Measurements from ENCODE around the gene SETBP1. TPM values are rescaled to one million over a fixed set of nuclear protein-coding genes. Genes with fewer than 3 reads are reported as not detected.

The SETBP1 gene
- total RNA-seq, 1 experiment from 2014 or later, result 3.4 TPM

GRCh38 chr18:44851856-44852621 is 171.4 kb downstream of the SETBP1 start:
- no peak overlapping the region for H3K4me3 ChIP-seq (ENCODE audit: low read length)
- no peaks in the 10 kb centered on the region for H4K20me1 ChIP-seq (ENCODE audit: insufficient read depth, low read depth, low read length)
- no peak for DNase-seq
- H3K4me2 ChIP-seq (ENCODE audit: low read depth, low read length, poor library complexity, severe bottlenecking), result no peak overlapping the region
- H3K36me3 ChIP-seq (ENCODE audit: insufficient read depth, low read length), result no peaks in the 10 kb centered on the region
- H3K79me2 ChIP-seq (ENCODE audit: low read length), result no peaks in the 10 kb centered on the region
- H3K4me1 ChIP-seq (ENCODE audit: low read length), result no peaks in the 10 kb centered on the region
- no peaks in the 10 kb centered on the region for H3K27me3 ChIP-seq (ENCODE audit: low read length)
- no peak overlapping the region for H3K27ac ChIP-seq (ENCODE audit: low read length)
- H3K9ac ChIP-seq (ENCODE audit: low read length), result no peak overlapping the region
- H3K9me2 ChIP-seq (replicated peaks; ENCODE audit: insufficient read depth, low read length), result no peaks in the 10 kb centered on the region
- H2AFZ ChIP-seq (ENCODE audit: low read length), result no peak overlapping the region
- H3K9me3 ChIP-seq (ENCODE audit: low read length), result no peaks in the 10 kb centered on the region

- Histone ChIP-seq H3K9me3 (ENCODE audit: low read length) (no peaks in the 10 kb centered on the region), H3K9me2 (replicated peaks; ENCODE audit: insufficient read depth, low read length) (no peaks in the 10 kb centered on the region), H4K20me1 (ENCODE audit: insufficient read depth, low read depth, low read length) (no peaks in the 10 kb centered on the region), H3K27ac (ENCODE audit: low read length) (no peak overlapping the region), H3K4me2 (ENCODE audit: low read depth, low read length, poor library complexity, severe bottlenecking) (no peak overlapping the region), H2AFZ (ENCODE audit: low read length) (no peak overlapping the region), H3K27me3 (ENCODE audit: low read length) (no peaks in the 10 kb centered on the region), H3K4me3 (ENCODE audit: low read length) (no peak overlapping the region), H3K79me2 (ENCODE audit: low read length) (no peaks in the 10 kb centered on the region), H3K9ac (ENCODE audit: low read length) (no peak overlapping the region), H3K36me3 (ENCODE audit: insufficient read depth, low read length) (no peaks in the 10 kb centered on the region), H3K4me1 (ENCODE audit: low read length) (no peaks in the 10 kb centered on the region)
- no peak for DNase-seq
These were observed 172.1 kb downstream of the SETBP1 start for GRCh38 chr18:44852818-44853217.

- Histone ChIP-seq H3K9ac (ENCODE audit: low read length) (no peak overlapping the region), H4K20me1 (ENCODE audit: insufficient read depth, low read depth, low read length) (no peaks in the 10 kb centered on the region), H3K9me3 (ENCODE audit: low read length) (no peaks in the 10 kb centered on the region), H3K27me3 (ENCODE audit: low read length) (no peaks in the 10 kb centered on the region), H3K4me1 (ENCODE audit: low read length) (no peaks in the 10 kb centered on the region), H3K27ac (ENCODE audit: low read length) (no peak overlapping the region), H3K4me2 (ENCODE audit: low read depth, low read length, poor library complexity, severe bottlenecking) (no peak overlapping the region), H3K79me2 (ENCODE audit: low read length) (no peaks in the 10 kb centered on the region), H3K9me2 (replicated peaks; ENCODE audit: insufficient read depth, low read length) (no peaks in the 10 kb centered on the region), H3K36me3 (ENCODE audit: insufficient read depth, low read length) (no peaks in the 10 kb centered on the region), H3K4me3 (ENCODE audit: low read length) (no peak overlapping the region), H2AFZ (ENCODE audit: low read length) (no peak overlapping the region)
- no peak for DNase-seq
These were observed 172.7 kb downstream of the SETBP1 start for GRCh38 chr18:44853430-44853829.

- Histone ChIP-seq H3K4me1 (ENCODE audit: low read length) (no peaks in the 10 kb centered on the region), H3K4me2 (ENCODE audit: low read depth, low read length, poor library complexity, severe bottlenecking) (no peak overlapping the region), H2AFZ (ENCODE audit: low read length) (no peak overlapping the region), H3K9me3 (ENCODE audit: low read length) (no peaks in the 10 kb centered on the region), H3K27ac (ENCODE audit: low read length) (no peak overlapping the region), H3K9me2 (replicated peaks; ENCODE audit: insufficient read depth, low read length) (no peaks in the 10 kb centered on the region), H4K20me1 (ENCODE audit: insufficient read depth, low read depth, low read length) (no peaks in the 10 kb centered on the region), H3K36me3 (ENCODE audit: insufficient read depth, low read length) (no peaks in the 10 kb centered on the region), H3K4me3 (ENCODE audit: low read length) (no peak overlapping the region), H3K79me2 (ENCODE audit: low read length) (no peaks in the 10 kb centered on the region), H3K27me3 (ENCODE audit: low read length) (no peaks in the 10 kb centered on the region), H3K9ac (ENCODE audit: low read length) (no peak overlapping the region)
- no peak for DNase-seq
These were observed 175.0 kb downstream of the SETBP1 start for GRCh38 chr18:44855681-44856080.

- no peak overlapping the region for H2AFZ ChIP-seq (ENCODE audit: low read length)
- H3K79me2 ChIP-seq (ENCODE audit: low read length), result no peaks in the 10 kb centered on the region
- DNase-seq, result no peak
- no peaks in the 10 kb centered on the region for H3K27me3 ChIP-seq (ENCODE audit: low read length)
- no peaks in the 10 kb centered on the region for H3K36me3 ChIP-seq (ENCODE audit: insufficient read depth, low read length)
- H3K4me2 ChIP-seq (ENCODE audit: low read depth, low read length, poor library complexity, severe bottlenecking), result no peak overlapping the region
- H3K9me2 ChIP-seq (replicated peaks; ENCODE audit: insufficient read depth, low read length), result no peaks in the 10 kb centered on the region
- H4K20me1 ChIP-seq (ENCODE audit: insufficient read depth, low read depth, low read length), result no peaks in the 10 kb centered on the region
- H3K9me3 ChIP-seq (ENCODE audit: low read length), result no peaks in the 10 kb centered on the region
- H3K4me3 ChIP-seq (ENCODE audit: low read length), result no peak overlapping the region
- no peak overlapping the region for H3K27ac ChIP-seq (ENCODE audit: low read length)
- H3K9ac ChIP-seq (ENCODE audit: low read length), result no peak overlapping the region
- no peaks in the 10 kb centered on the region for H3K4me1 ChIP-seq (ENCODE audit: low read length)
These were observed 175.5 kb downstream of the SETBP1 start for GRCh38 chr18:44856157-44856556.

GRCh38 chr18:44857081-44857480 is 176.4 kb downstream of the SETBP1 start:
- Histone ChIP-seq H3K9ac (ENCODE audit: low read length) (no peak overlapping the region), H3K4me2 (ENCODE audit: low read depth, low read length, poor library complexity, severe bottlenecking) (no peak overlapping the region), H4K20me1 (ENCODE audit: insufficient read depth, low read depth, low read length) (no peaks in the 10 kb centered on the region), H2AFZ (ENCODE audit: low read length) (no peak overlapping the region), H3K27me3 (ENCODE audit: low read length) (no peaks in the 10 kb centered on the region), H3K9me3 (ENCODE audit: low read length) (no peaks in the 10 kb centered on the region), H3K4me1 (ENCODE audit: low read length) (no peaks in the 10 kb centered on the region), H3K4me3 (ENCODE audit: low read length) (no peak overlapping the region), H3K9me2 (replicated peaks; ENCODE audit: insufficient read depth, low read length) (no peaks in the 10 kb centered on the region), H3K27ac (ENCODE audit: low read length) (no peak overlapping the region), H3K79me2 (ENCODE audit: low read length) (no peaks in the 10 kb centered on the region), H3K36me3 (ENCODE audit: insufficient read depth, low read length) (no peaks in the 10 kb centered on the region)
- DNase-seq, result no peak

DNA sequence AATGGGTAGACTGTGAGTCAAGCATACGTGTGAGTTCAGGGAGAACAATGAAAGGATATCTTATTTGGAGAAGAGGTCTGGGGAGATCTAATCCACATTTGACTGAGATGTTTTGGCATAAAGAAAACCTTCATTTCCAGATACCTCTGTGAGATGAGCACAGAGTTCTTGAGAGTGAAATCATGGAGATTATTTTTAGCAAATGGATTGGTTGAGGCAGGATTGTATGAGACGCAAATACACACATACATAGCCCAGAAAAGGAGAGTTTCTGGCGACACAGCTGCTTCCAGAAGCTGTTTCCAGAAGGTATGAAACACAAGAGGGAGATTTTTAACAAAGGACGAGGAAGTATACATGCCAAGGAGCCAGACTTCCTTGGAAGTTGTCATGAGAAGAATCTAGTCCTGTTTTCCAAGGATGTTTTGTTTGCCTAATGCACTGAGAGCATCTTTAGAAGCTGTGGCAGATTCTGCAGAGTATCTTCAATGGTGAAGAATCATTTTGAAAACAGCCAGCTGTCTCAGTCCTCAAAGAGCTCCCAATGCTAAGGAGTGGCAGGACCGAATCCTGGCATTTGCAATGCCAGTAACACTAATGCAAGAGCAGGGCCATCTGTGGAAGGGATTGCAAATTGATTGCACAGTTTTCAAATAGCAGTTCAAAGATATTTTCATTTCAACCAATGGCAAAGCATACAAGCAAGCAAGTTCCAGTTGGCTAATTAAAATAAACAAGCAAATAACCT is 177.2 kb downstream of the SETBP1 start:
- H3K9me2 ChIP-seq (replicated peaks; ENCODE audit: insufficient read depth, low read length), result no peaks in the 10 kb centered on the region
- no peaks in the 10 kb centered on the region for H3K9me3 ChIP-seq (ENCODE audit: low read length)
- no peaks in the 10 kb centered on the region for H3K79me2 ChIP-seq (ENCODE audit: low read length)
- H3K9ac ChIP-seq (ENCODE audit: low read length), result no peak overlapping the region
- no peak overlapping the region for H3K27ac ChIP-seq (ENCODE audit: low read length)
- no peak for DNase-seq
- H4K20me1 ChIP-seq (ENCODE audit: insufficient read depth, low read depth, low read length), result no peaks in the 10 kb centered on the region
- no peak overlapping the region for H3K4me2 ChIP-seq (ENCODE audit: low read depth, low read length, poor library complexity, severe bottlenecking)
- H3K27me3 ChIP-seq (ENCODE audit: low read length), result no peaks in the 10 kb centered on the region
- no peak overlapping the region for H2AFZ ChIP-seq (ENCODE audit: low read length)
- H3K4me1 ChIP-seq (ENCODE audit: low read length), result no peaks in the 10 kb centered on the region
- no peaks in the 10 kb centered on the region for H3K36me3 ChIP-seq (ENCODE audit: insufficient read depth, low read length)
- H3K4me3 ChIP-seq (ENCODE audit: low read length), result no peak overlapping the region

GRCh38 chr18:44859263-44859662 is 178.6 kb downstream of the SETBP1 start:
- Histone ChIP-seq H3K9me2 (replicated peaks; ENCODE audit: insufficient read depth, low read length) (no peaks in the 10 kb centered on the region), H3K27ac (ENCODE audit: low read length) (no peak overlapping the region), H3K4me2 (ENCODE audit: low read depth, low read length, poor library complexity, severe bottlenecking) (no peak overlapping the region), H3K27me3 (ENCODE audit: low read length) (no peaks in the 10 kb centered on the region), H3K9me3 (ENCODE audit: low read length) (no peaks in the 10 kb centered on the region), H4K20me1 (ENCODE audit: insufficient read depth, low read depth, low read length) (no peaks in the 10 kb centered on the region), H3K4me1 (ENCODE audit: low read length) (no peaks in the 10 kb centered on the region), H2AFZ (ENCODE audit: low read length) (no peak overlapping the region), H3K79me2 (ENCODE audit: low read length) (no peaks in the 10 kb centered on the region), H3K36me3 (ENCODE audit: insufficient read depth, low read length) (no peaks in the 10 kb centered on the region), H3K9ac (ENCODE audit: low read length) (no peak overlapping the region), H3K4me3 (ENCODE audit: low read length) (no peak overlapping the region)
- DNase-seq, result no peak
